ENCODE results near the gene RIMS4.
"Not testable (repeated sequence)": the region's sequence is repeated elsewhere in the genome, so short reads cannot be mapped to it uniquely, and the experiment has no call there.

RIMS4 gene

DNA sequence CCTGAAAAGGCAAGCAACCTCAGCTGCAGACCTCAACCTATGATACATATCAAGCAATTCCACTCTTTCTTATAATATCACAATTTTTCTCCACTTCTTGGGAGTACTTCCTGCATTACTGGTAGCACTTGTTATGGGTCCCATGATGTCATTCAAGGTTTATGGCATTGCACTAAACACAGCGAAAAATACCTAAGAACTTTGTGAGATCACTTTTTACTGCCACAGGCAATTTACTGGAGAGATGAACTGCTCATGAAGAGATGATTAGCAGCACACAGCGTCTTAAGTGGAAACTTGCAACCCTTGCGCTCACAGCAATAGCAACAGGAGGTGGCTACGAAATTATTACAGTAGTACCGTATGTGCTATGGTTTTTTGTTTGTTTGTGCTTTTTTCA lies 19.3 kb upstream of the RIMS4 start:
- no peak for DNase-seq

DNA sequence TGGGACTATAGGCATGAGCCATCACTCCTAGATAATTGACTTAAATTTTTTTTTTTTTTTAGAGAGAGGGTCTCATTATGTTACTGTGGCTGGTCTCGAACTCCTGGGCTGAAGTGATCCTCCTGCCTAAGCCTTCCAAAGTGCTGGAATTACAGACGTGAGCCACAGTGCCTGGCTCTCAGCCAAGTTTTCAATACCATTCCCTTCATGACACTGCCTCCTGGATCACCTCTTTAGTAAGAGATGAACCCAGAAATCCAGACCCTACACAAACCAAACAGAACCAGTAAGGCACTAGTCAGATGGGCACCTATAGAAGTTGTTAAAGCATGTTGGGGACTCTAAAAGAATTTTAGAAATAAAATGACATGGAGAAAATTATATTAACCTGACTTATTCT lies 18.3 kb upstream of the RIMS4 start:
- DNase-seq: no peak

DNA sequence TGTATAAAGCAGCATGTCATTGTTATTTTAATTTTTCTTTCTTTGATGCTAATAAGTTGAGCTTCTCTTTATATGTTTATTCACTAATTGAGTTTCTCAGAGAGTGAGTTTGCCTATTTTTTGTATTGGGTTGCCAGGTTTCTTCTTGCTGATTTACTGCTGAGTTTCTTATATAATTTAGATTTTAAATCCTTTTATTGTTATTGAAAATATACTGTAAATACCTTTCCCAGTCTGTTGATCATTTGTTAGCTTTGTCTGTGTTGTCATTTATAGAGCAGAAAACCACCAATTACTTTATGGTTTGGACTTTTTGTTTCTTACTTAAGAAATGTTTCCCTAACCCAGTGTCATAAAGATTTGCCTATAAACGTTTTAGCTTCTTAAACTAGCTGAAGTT lies 17.1 kb upstream of the RIMS4 start:
- no peak for DNase-seq

DNA sequence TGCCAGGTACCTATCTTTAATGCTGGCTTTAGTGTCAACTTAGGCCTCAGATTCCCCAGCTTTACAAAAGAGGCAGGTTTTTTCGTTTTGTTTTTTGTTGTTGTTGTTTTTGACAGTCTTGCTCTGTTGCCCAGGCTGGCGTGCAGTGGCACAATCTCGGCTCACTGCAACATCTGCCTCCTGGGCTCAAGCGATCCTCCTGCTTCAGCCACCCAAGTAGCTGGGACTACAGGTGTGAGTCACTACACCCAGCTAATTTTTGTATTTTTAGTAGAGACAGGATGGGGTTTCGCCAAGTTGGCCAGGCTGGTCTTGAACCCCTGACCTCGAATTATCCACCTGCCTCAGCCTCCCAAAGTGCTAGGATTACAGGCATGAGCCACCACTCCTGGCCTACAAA lies 11.2 kb upstream of the RIMS4 start:
- DNase-seq: not testable (repeated sequence)

DNA sequence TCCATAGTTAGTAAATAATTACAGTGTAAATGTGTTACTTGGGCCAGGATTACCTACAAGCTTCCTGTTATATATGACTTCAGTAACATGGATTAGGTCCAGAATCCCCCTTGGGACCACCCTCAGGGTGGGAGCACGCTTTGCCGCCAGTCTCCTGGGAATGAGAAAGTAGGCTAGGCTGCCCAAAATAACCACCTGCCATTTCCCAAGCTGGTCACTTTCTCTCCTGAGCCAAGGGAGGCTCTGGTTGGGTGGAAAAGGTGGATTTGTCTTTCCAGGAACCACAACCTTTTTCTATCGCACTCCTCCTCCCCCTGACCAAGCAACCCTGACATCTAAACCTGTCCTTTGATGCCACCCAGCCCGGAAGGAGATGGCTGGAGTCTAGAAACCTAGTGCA lies 9.6 kb upstream of the RIMS4 start:
- no peak for DNase-seq

DNA sequence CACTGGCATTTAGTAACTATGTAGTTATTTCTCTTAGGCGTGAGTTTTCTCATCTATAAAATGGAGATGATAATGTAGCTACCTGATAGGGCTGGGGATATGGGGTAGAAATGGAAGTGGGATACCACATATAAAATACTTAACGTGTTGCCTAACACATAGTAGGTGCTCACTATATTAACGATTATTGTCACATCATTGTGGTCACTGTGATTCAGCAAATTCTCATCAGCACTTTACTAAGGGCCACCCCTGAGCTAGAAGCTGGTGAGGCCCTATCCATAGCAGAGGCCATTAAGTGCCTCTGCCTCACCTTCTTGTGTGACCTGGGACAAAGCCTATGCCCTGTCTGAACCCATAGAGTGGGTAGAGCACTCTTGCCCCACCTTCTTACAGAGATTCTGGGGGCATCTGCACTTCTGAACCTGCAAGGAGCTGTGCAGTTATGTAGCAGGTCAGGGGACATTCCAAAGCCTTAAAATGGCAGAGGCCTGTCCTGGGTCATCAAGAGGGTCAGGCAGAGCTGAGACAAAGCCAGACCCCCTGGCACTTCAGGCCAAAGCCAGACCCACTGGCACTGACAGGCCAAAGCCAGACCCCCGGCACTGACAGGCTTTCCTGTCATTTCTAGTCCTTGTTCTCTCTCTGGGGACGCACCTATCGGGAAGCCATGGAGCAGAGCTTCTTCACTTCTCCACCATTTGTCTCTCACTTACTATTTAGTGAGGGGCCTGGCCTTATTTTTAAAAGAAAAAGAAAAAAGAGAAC lies 7.0 kb upstream of the RIMS4 start:
- no peak for DNase-seq

DNA sequence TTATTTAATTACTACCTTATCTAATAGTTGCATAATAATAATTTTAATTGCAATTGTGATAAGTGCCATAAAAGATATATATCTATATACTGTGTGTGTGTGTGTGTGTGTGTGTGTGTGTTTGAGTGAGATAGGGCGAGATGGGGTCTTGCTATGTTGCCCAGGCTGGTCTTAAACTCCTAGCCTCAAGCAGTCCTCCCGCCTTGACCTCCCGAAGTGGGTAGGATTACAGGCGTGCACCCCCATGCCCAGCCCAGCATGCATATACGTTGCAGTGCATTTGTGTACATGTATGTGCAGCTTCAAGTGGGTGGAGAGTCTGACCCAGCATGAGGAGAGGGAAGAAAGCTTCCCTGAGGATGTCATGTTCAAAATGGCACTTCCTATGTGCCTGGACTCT lies 4.6 kb upstream of the RIMS4 start:
- DNase-seq: no peak

DNA sequence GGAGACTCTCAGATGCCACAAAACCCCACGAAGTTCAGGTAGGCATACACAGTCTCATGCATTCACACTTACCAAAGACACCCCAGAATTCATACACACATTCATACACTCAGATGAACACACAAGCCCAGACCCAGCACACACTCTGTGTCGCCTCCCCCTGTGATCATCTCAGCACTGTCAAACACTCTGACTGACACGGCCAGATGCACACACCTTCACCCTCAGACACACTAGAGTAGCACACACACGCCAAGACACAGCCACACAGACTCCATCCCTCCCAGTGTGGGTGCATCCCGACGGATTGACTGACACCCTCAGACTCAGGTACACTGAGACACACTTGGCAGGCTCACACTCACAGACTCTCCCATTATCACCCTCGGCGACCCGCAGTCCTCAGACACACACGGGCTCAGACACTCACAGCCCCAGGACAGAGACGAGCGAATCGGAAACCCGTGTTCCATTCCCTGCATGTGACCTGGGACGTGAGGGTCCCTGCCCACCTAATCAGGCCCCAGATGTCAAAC lies 872 bp upstream of the RIMS4 start:
- DNase-seq: no peak

DNA sequence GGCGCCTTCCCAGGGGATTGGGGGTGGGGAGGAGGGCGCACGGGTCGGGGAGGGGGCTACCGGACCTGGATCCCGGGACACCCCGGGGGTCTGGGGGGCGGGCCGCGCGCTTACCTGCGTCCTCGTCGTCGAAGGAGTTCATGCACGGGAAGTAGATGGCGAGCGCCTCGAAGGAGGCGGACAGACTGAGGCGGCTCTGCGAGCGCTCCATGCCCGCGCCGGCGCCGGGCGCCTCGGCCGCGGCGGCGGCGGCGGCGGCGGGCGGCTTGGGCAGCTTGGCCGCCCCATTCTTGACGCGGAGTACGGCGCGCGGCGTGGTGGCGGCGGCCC lies 320 bp downstream of the RIMS4 start:
- DNase-seq: no peak

DNA sequence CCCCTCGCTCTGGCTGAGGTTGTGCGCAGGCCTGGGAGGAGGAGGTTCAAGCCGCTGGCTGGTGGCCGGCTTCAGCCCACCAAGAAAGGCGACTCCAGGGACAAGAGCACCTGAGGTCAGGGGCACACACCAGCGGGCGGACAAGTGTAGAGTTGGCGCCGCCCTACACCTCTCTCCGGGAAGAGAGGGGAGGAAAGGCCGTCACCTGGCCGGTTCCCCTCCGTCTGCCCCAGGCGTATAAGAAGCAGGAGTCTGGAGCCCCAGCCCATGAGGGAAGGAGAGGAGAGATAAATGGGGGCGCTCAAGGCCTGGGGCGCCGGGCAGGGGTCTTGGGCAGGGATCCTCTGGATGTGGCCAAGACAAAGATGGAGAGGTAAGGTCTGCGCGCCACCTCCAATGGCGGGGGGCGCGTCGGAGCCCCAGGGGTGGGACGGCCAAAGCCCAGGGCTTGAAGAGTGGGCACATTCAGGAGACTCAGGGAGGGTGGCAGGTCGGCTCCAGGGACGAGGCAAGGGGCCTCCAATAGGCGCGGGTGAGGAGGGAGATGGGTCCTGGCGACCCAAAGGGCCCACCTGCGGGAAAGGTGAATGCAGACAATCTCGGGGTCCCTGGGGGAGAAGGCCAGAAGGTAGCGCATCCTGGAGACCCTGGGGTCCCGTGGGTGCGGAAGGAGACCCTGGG lies 826 bp downstream of the RIMS4 start:
- no peak for DNase-seq

DNA sequence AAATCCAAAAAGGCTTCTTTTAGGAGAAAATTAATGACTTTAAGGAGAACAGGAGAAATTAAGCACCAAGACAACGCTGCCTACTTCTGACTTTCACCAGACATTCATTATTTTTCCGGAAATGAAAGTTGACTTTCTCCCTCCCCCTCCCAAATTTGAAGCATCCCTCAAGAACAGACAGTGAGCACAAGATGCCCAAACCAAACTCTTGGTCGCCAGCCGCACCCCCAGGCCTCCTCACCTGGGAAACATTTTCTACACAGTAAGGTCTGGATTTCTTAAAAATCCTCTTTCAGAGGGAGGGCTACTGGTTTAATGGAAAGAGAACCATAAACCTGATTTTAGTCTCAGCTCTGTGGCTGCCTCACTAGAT lies 2.7 kb downstream of the RIMS4 start:
- DNase-seq: no peak

DNA sequence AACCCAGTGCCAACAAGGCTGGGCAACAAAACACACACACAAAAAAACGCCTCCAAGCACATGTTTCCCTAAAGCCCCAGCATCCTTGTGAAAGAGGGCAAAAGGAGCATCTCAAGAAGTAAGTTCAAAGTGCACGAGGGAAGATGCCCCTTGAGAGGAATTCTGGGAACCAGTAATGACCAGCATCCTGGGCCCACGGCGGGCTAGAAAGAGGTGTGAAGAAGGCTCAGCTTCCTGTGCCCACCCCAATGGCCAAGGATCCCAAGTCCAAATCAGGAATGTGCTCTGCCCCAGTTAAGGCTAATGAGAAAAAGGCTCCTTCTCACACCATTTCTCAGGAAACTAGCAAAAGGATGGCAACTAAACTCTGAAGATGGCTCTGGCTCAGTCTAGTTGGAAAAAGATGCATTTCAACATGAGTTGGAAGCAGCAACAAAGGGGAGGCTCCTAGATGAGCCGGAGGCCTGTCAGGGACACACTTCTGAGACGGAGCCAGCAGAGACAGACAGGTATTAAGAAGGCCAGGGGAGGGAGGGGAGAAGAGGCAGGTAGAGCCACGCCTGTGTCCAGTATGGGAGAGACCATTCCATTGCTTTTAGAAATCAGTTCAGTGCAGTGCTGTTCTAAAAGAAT lies 3.2 kb downstream of the RIMS4 start:
- no peak for DNase-seq

DNA sequence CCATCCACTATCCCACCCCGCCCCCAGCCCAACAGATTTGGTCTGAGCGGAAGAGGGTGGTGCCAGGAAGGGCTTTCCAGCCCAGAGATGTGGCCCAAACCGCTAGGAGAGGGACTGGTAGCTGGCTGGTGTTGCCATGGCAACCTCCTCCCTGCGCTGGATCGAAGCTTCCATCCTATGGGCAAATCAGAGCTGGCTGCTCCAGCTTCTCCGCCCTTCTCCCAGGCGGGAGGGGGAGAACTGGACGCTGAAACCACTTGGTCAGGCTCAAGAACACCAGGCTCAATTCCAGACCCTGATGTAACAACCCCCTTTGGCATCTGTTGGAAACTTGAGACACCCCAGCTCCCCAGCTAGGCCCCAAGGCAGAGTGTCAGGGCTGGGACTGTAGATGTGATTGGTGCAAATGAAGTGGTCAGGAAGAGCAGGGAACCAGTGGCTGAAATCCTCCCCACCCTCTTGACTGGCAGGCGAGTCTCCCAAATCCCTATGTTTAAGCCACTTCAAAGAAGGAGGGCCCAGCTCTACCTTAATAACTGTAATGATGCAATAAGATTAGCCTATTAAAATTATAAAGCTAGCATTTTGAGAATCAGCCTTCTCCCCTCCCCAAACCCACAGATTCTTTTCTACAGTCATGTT lies 4.2 kb downstream of the RIMS4 start:
- DNase-seq: no peak

DNA sequence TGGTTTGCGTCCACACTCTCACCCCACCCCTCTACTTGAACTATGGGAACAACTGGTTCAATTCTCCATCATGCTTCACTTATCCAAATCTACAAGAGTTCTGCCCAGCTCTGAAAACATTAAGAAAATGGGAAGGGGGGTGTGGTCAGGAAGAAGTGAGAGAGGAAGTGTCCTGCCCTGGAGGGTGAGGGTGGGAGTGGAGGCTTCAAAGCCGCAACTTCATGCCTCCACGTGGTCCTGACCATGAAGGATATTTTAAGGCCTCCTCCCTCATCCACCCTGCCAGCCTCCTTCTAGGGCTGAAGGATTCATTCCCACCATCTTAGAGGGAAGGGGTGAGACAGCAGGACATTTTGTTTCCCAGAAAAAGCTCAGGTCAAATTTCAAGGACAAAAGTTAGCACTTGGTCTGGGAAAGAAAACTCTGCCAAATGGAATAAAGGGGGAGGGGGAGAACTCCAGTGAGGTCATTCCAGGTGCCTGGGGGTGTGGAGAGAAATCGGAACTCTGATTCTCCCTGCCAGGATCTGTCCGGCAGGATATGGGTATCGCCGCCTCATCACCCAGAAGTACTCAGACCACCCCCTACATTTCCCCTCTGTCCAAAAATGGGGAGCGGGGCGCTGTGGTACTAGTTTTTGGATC lies 4.9 kb downstream of the RIMS4 start:
- no peak for DNase-seq

DNA sequence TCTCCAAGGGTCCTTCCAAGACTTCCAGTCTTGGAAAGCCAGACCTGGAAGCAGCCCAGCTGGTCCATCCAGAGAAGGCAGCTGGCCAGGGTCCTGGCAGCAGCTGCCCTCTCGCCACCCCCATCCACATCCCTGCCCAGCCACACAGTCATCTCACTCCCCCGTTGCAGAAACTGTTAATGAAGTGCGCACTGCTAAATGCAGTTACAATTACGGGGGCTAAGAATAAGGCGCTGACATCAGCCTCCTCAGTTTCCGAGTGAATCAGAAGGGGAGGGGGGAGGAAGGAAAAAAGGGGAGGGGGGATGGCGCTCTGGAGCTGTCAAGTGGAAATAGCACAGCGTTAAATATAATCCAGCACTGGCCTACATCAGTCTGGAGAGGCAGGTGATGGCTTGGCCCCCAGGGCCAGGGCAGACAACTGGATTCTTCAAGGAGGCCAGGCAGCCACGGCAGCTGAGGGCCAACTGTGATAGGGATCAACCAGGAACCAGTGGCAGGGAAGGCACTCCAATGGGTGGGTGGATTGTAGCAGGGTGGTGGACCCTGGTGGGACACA lies 6.9 kb downstream of the RIMS4 start:
- no peak for DNase-seq

DNA sequence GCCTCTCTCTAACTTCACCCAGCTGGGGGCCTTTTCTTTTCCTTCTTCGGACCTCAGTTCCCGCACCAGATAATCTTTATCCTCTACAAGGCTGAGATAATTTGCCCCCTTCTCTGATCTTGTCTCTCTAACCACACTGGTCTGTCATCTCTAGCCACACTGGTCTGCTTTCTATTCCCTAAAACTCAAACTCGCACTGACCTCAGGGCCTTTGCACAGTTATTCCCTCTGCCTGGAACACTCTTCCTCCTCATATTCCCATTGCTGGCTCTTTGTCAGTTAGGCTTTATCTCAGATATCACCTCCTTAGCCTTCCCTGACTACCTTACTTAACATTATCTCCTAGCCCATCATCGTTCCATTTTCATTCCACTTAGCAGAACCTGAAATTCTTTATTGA lies 7.6 kb downstream of the RIMS4 start:
- DNase-seq: no peak

DNA sequence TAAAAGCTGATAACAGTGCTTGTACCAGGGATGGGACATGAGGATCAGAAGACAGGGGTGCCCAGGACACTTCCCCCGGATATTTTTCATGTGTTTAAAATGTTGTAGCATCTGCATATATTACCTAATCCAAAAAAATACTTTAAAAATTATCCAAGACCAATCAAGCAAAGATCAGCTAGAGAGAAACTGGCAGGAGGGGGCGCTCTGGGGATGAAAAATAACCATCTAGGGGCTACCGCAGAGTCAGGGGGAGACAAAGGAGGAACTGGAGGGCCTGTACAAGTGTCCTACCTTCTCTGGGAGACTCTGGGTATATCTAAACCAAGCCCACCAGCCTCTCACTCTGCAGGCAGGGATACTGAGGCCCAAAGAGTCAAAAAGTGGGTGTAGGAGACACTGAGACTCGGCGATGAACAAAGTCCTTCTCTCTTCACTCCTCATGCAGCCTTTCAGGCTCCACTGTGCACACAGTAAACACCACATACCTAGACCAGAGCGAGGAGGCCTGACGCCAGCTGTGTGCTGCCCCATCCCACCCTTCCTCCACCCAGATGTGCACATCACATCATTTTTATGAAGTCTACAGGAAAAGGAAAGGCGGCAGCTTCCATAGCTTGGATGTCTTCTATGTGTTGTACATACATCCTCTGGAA lies 9.8 kb downstream of the RIMS4 start:
- no peak for DNase-seq

DNA sequence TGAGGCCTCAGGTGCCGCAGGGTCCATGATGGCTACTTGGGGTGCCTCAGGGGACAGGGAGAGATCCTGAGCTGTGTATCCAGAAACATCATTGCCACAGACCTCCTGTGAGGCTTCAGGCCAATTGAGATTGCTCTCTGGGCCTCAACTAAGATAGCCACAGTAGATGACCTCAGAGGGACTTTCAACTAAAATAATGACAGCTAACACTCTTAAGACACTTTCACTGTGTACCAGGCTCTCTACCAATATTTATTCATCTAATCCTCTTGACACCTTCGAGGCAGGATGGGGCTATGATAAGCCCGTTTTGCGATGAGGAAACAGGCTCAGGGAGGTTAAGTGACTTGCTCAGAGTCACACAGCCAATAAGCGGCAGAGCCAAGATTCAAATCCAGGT lies 10.7 kb downstream of the RIMS4 start:
- no peak for DNase-seq

DNA sequence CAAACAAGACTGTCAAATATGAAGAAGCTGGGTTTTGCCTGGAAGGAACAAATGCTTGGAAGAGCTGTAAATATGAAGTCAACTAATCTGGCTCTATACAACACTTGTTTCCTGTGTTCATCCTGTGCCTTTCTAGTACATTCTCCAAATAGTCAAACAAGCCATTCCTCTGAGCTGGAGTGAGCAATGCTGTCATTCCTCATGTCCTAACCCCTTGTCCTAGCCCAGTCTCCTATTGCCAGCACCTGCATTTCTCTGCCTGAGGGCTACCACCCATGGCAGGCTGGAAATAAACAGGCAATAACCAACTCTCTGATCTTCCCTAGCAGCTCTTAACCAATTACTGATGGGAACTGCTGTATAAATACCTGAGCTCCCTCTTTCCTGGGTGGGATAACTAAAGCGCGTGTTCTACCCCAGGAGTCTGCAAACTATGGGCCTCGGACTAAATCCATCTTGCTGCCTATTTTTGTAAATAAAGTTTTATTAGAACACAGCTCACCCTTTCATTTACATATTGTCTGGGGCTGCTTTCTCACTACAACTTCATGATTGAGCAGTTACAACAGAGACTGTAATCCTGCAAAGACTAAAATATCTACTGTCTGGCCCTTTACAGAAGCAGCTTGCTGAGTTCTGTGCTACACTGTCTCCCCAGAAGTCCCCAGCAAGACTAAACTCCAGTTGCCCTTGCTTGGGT lies 13.4 kb downstream of the RIMS4 start:
- no peak for DNase-seq

DNA sequence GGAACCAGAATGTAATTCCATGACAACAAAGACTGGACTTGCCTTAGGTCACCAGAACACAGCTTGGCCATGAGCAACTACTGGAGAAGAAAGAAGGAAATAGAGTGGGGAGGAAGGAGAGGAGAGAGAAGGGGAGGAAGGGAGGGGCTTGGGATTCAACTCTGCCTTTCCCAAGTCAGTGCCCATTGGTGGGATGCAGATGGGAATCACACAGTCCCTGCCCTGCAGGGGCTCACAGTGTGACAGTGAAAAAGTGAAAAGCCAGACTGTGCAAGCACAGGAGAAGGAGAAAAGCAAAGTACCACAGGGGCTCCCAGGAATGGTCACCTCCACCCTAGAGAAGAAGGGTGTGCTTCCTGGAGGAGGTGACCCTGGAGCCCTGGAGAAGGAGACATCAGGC lies 14.0 kb downstream of the RIMS4 start:
- no peak for DNase-seq

DNA sequence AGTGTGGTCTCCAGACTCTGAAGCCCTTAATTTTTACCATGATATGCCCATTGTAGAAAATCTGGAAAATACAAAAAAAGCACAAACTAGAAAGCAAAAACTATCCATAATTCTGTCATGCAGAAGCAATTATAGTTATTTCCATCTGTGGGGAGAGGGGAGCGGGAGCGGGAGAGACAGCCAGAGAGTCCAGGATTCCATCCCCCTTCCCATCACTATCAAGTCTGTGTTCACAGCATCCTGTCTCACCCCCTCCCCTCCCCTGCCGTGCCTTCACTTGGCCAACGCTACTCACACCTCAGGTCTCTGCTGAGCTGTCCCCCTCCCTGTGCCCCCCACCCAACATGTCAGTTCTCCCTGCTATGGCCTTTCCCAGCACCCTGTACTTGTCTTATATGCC lies 14.5 kb downstream of the RIMS4 start:
- DNase-seq: no peak

DNA sequence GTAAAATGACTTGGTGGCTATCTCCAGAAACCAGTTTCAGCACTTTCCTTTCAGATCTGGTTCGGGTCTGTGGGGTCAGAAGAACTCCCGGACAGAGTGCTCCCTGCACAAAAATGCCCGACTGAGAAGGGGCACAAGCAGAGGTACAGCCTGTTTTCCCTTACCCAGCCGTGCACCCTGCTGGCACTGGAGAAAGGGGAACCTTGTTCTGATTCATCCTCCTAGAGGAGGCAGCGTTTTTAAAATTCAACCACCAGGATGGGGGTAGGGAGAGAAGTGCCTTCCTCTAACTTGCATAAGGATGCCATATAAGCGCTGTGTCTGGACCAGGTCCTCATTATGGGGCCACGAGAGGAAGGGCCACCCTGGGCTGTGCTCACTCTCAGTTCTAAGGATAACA lies 17.6 kb downstream of the RIMS4 start:
- DNase-seq: no peak
